SK-N-SH treated with all-trans-retinoic acid at 6 μM for 48 hours (cell line): ENCODE data around the gene PTEN.

ENCODE experiments used
- ARNTL ChIP-seq: fragments of 450-650 bp; formaldehyde crosslinking; IDR thresholded peaks from 2 replicates; pipeline ENCODE4 v1.5.0; 2020; ENCODE audit warnings: low read depth, mild to moderate bottlenecking, moderate library complexity, borderline replicate concordance
- CSDC2 ChIP-seq: fragments of 250-450 bp; sonication (Bioruptor Pico); IDR thresholded peaks from 2 replicates; pipeline ENCODE4 v1.5.0; 2020; ENCODE audit warnings: mild to moderate bottlenecking, moderate library complexity
- GLIS3 ChIP-seq: fragments of 250-450 bp; sonication (Bioruptor Pico); IDR thresholded peaks from 2 replicates; pipeline ENCODE4 v1.5.0; 2020; ENCODE audit warnings: mild to moderate bottlenecking, moderate library complexity
- ISL1 ChIP-seq: fragments of 250-450 bp; sonication (Bioruptor Pico); IDR thresholded peaks from 2 replicates; pipeline ENCODE4 v2.1.2; 2022; ENCODE audit warnings: mild to moderate bottlenecking, moderate library complexity
- PATZ1 ChIP-seq: fragments of 250-450 bp; sonication (Bioruptor Pico); IDR thresholded peaks from 2 replicates; pipeline ENCODE4 v1.8.0; 2020; ENCODE audit warnings: mild to moderate bottlenecking, moderate library complexity, borderline replicate concordance
- PPARA ChIP-seq: fragments of 250-450 bp; sonication (Bioruptor Pico); IDR thresholded peaks from 2 replicates; pipeline ENCODE4 v1.5.0; 2020; ENCODE audit warnings: mild to moderate bottlenecking, borderline replicate concordance
- TCF4 ChIP-seq: fragments of 250-450 bp; sonication (Bioruptor Pico); IDR thresholded peaks from 2 replicates; pipeline ENCODE4 v1.8.0; 2021; ENCODE audit warnings: mild to moderate bottlenecking, moderate library complexity, borderline replicate concordance
- ZFP3 ChIP-seq: fragments of 250-450 bp; sonication (Bioruptor Pico); IDR thresholded peaks from 2 replicates; pipeline ENCODE4 v1.5.0; 2020; ENCODE audit warnings: mild to moderate bottlenecking, moderate library complexity
- ZNF565 ChIP-seq: fragments of 450-650 bp; formaldehyde crosslinking; conservative IDR thresholded peaks from 2 replicates; pipeline ENCODE4 v1.5.0; 2020; ENCODE audit warnings: low read depth, mild to moderate bottlenecking, moderate library complexity
- ZNF70 ChIP-seq: fragments of 450-650 bp; formaldehyde crosslinking; IDR thresholded peaks from 2 replicates; pipeline ENCODE4 v1.5.0; 2020; ENCODE audit warnings: mild to moderate bottlenecking, moderate library complexity
- ZNF8 ChIP-seq: fragments of 450-650 bp; formaldehyde crosslinking; IDR thresholded peaks from 2 replicates; pipeline ENCODE4 v1.5.0; 2020; ENCODE audit warnings: mild to moderate bottlenecking, moderate library complexity

DNA sequence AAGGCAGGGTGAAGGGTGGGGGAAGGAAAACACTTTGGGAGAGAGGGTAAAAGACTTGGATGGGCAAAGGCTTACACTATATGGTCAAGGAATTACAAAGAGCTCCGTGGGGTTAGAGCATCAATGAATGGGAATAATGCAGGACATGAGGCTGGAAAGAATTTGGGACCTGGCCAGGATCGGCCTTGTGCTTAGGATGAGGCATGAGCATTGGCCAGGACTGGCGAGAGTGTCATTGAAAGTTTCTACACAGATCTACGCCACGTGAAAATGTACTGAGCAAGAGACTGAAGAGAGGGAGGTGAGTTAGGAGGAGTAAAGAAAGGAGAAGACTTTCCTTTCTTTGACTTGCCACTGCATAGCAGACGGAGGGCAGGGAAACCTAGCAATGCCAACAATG, 142.8 kb downstream of the PTEN start:
- TF ChIP-seq ARNTL (no peak), ZNF70 (no peak), ISL1 (CRISPR knock-in tag) (no peak), CSDC2 (CRISPR knock-in tag) (no peak), GLIS3 (CRISPR knock-in tag) (no peak), TCF4 (no peak), ZNF565 (CRISPR knock-in tag) (no peak), ZFP3 (no peak), ZNF8 (no peak), PPARA (CRISPR knock-in tag) (no peak), PATZ1 (CRISPR knock-in tag) (no peak)
